ENCODE results near the gene ZNF423. TPM values are rescaled to one million over a fixed set of nuclear protein-coding genes. Genes with fewer than 3 reads are reported as not detected.

Gene ZNF423
- total RNA-seq, 1 experiment from 2014 or later: 0.20 TPM

DNA sequence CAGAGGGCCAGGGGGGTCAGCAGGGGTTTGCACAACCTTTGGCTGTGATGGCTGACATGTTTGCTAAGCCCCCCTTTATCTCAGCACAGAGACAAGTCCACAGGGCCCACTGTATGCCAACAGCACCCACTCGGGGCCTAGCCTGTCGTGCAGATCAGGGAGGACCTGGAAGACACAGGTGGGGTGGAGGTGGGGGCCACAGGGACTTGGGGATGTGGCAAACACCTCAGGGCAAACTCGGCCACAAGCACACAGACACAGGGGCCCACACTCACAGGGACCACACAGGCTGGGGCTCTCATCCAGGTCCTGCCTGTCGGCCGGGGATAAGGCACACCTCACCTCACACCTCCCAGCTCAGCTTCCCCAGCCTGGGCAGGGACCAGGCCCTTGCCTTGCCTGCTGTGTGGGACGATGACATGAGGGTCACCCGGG is 394.4 kb downstream of the ZNF423 start:
- Mint-ChIP-seq H3K27ac (ENCODE audit: unreplicated experiment) (no peak overlapping the region), H3K4me1 (ENCODE audit: low read depth, unreplicated experiment) (no peaks in the 10 kb centered on the region), H3K27me3 (ENCODE audit: insufficient read depth, unreplicated experiment) (peaks cover 25% of the 10 kb centered on the region), H3K36me3 (ENCODE audit: insufficient read depth, unreplicated experiment) (no peaks in the 10 kb centered on the region), H3K4me3 (ENCODE audit: unreplicated experiment) (no peak overlapping the region), H3K9me3 (ENCODE audit: unreplicated experiment) (no peaks in the 10 kb centered on the region)
- BruUV-seq (replicated peaks): no TSS peak
- CTCF ChIA-PET: no interaction called here
- peak in 1 of 2 experiments; percentile 34 for DNase-seq
- H3K4me3 ChIP-seq (ENCODE audit: low read depth, low read length): no peak overlapping the region
- H3K36me3 ChIP-seq (ENCODE audit: control insufficient read depth, insufficient read depth, low read length): no peaks in the 10 kb centered on the region
- H3K4me1 ChIP-seq: no peaks in the 10 kb centered on the region
- intact Hi-C loops (cut with micrococcal nuclease; ENCODE audit: unreplicated experiment): no loop called here
- no peaks in the 10 kb centered on the region for H3K27me3 ChIP-seq (replicated peaks; ENCODE audit: control insufficient read depth, insufficient read depth, low read length)
- POLR2A ChIA-PET: no interaction called here
- TF ChIP-seq, protein P1, sequence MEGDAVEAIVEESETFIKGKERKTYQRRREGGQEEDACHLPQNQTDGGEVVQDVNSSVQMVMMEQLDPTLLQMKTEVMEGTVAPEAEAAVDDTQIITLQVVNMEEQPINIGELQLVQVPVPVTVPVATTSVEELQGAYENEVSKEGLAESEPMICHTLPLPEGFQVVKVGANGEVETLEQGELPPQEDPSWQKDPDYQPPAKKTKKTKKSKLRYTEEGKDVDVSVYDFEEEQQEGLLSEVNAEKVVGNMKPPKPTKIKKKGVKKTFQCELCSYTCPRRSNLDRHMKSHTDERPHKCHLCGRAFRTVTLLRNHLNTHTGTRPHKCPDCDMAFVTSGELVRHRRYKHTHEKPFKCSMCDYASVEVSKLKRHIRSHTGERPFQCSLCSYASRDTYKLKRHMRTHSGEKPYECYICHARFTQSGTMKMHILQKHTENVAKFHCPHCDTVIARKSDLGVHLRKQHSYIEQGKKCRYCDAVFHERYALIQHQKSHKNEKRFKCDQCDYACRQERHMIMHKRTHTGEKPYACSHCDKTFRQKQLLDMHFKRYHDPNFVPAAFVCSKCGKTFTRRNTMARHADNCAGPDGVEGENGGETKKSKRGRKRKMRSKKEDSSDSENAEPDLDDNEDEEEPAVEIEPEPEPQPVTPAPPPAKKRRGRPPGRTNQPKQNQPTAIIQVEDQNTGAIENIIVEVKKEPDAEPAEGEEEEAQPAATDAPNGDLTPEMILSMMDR (IDR thresholded peaks at IDR 0.05; ENCODE audit: insufficient read depth in 1 of 2, low read depth in 1 of 2, low read length in 1 of 2, severe bottlenecking in 1 of 2, unreplicated experiment in 1 of 2): no peak
- H3K9me3 ChIP-seq: no peaks in the 10 kb centered on the region

- intact Hi-C loops (cut with micrococcal nuclease; ENCODE audit: unreplicated experiment): no loop called here
- no peaks in the 10 kb centered on the region for H3K36me3 ChIP-seq (ENCODE audit: control insufficient read depth, insufficient read depth, low read length)
- ChIA-PET POLR2A (no interaction called here), CTCF (no interaction called here)
- TF ChIP-seq, protein P1 (IDR thresholded peaks at IDR 0.05; ENCODE audit: insufficient read depth in 1 of 2, low read depth in 1 of 2, low read length in 1 of 2, severe bottlenecking in 1 of 2, unreplicated experiment in 1 of 2): no peak
- no peaks in the 10 kb centered on the region for H3K9me3 ChIP-seq
- H3K4me1 ChIP-seq: no peaks in the 10 kb centered on the region
- H3K4me3 ChIP-seq (ENCODE audit: low read depth, low read length): no peak overlapping the region
- no peaks in the 10 kb centered on the region for H3K27me3 ChIP-seq (replicated peaks; ENCODE audit: control insufficient read depth, insufficient read depth, low read length)
- Mint-ChIP-seq H3K27me3 (ENCODE audit: insufficient read depth, unreplicated experiment) (peaks cover 22% of the 10 kb centered on the region), H3K36me3 (ENCODE audit: insufficient read depth, unreplicated experiment) (no peaks in the 10 kb centered on the region), H3K4me1 (ENCODE audit: low read depth, unreplicated experiment) (no peaks in the 10 kb centered on the region), H3K4me3 (ENCODE audit: unreplicated experiment) (no peak overlapping the region), H3K27ac (ENCODE audit: unreplicated experiment) (no peak overlapping the region), H3K9me3 (ENCODE audit: unreplicated experiment) (no peaks in the 10 kb centered on the region)
- no TSS peak for BruUV-seq (replicated peaks)
- DNase-seq: peak in 1 of 2 experiments; percentile 9
Measured at GRCh38 chr16:49460786-49461470, 395.0 kb downstream of the ZNF423 start.

GRCh38 chr16:49459953-49460735 is 395.8 kb downstream of the ZNF423 start:
- Mint-ChIP-seq H3K4me1 (ENCODE audit: low read depth, unreplicated experiment) (no peaks in the 10 kb centered on the region), H3K27me3 (ENCODE audit: insufficient read depth, unreplicated experiment) (peaks cover 21% of the 10 kb centered on the region), H3K36me3 (ENCODE audit: insufficient read depth, unreplicated experiment) (no peaks in the 10 kb centered on the region), H3K27ac (ENCODE audit: unreplicated experiment) (no peak overlapping the region), H3K9me3 (ENCODE audit: unreplicated experiment) (no peaks in the 10 kb centered on the region), H3K4me3 (ENCODE audit: unreplicated experiment) (no peak overlapping the region)
- intact Hi-C loops (cut with micrococcal nuclease; ENCODE audit: unreplicated experiment): no loop called here
- TF ChIP-seq, protein P1 (IDR thresholded peaks at IDR 0.05; ENCODE audit: insufficient read depth in 1 of 2, low read depth in 1 of 2, low read length in 1 of 2, severe bottlenecking in 1 of 2, unreplicated experiment in 1 of 2): no peak
- BruUV-seq (replicated peaks): no TSS peak
- Histone ChIP-seq H3K27me3 (replicated peaks; ENCODE audit: control insufficient read depth, insufficient read depth, low read length) (no peaks in the 10 kb centered on the region), H3K4me1 (no peaks in the 10 kb centered on the region), H3K36me3 (ENCODE audit: control insufficient read depth, insufficient read depth, low read length) (no peaks in the 10 kb centered on the region), H3K9me3 (no peaks in the 10 kb centered on the region), H3K4me3 (ENCODE audit: low read depth, low read length) (no peak overlapping the region)
- ChIA-PET POLR2A (no interaction called here), CTCF (no interaction called here)
- DNase-seq: peak in 1 of 2 experiments; percentile 19
